ENCODE data around the gene NAA40. TPM values are rescaled to one million over a fixed set of nuclear protein-coding genes. Genes with fewer than 3 reads are reported as not detected.
A peak's percentile ranks its signal among the peaks of the same experiment; 100 is the strongest.

The NAA40 gene
- total and polyA plus RNA-seq, 10 of the 15 experiments (the other 5 are each of a cell fraction or from before 2014, with no cell fraction given), result 4.8 to 31.6 (median 22.2) TPM

- TF ChIP-seq, protein P1, sequence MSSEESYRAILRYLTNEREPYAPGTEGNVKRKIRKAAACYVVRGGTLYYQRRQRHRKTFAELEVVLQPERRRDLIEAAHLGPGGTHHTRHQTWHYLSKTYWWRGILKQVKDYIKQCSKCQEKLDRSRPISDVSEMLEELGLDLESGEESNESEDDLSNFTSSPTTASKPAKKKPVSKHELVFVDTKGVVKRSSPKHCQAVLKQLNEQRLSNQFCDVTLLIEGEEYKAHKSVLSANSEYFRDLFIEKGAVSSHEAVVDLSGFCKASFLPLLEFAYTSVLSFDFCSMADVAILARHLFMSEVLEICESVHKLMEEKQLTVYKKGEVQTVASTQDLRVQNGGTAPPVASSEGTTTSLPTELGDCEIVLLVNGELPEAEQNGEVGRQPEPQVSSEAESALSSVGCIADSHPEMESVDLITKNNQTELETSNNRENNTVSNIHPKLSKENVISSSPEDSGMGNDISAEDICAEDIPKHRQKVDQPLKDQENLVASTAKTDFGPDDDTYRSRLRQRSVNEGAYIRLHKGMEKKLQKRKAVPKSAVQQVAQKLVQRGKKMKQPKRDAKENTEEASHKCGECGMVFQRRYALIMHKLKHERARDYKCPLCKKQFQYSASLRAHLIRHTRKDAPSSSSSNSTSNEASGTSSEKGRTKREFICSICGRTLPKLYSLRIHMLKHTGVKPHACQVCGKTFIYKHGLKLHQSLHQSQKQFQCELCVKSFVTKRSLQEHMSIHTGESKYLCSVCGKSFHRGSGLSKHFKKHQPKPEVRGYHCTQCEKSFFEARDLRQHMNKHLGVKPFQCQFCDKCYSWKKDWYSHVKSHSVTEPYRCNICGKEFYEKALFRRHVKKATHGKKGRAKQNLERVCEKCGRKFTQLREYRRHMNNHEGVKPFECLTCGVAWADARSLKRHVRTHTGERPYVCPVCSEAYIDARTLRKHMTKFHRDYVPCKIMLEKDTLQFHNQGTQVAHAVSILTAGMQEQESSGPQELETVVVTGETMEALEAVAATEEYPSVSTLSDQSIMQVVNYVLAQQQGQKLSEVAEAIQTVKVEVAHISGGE (CRISPR knock-in tag; IDR thresholded peaks at IDR 0.05), result no peak
- TF ChIP-seq PAX8 (IDR thresholded peaks at IDR 0.05) (no peak), RUNX3 (IDR thresholded peaks at IDR 0.05; ENCODE audit: low read length) (no peak), IKZF2 (IDR thresholded peaks at IDR 0.05) (no peak), ZNF622 (IDR thresholded peaks at IDR 0.05) (no peak), POLR2A (IDR thresholded peaks at IDR 0.05; ENCODE audit: low read depth, low read length) (no peak), ETV6 (conservative IDR thresholded peaks at IDR 0.05 in 1 of 2, IDR thresholded peaks at IDR 0.05 in 1 of 2; ENCODE audit: borderline replicate concordance in 1 of 2, low read depth in 1 of 2) (no peak), HCFC1 (IDR thresholded peaks at IDR 0.05; ENCODE audit: low read length) (no peak)
These were observed 13.8 kb downstream of the NAA40 start (continued) for GRCh38 chr11:63952570-63952969.

DNA sequence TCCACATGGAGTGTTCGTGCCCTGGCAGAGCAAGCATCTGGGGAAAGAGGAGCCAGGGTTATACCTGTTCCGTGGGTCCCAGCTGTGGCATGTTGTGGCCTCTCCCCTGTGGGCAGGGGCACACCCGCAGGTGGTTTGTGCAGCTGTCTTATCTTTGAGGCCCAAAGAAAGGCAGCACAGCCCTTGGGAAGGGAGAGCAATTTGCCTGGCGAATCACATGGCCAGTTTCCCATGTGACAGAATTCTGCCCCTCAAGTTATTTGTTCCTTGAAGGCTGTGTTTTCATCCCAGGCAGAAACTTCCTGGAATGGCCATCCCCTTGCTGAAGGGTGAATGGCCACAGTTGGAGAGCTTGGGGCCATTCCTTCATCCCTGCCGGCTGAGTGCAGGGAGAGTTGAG is 19.2 kb downstream of the NAA40 start:
- CTCF ChIA-PET, result interaction anchor here (0.6 to 1.9 kb wide), 4 partner anchors 11 to 1072 kb away, joined by 3 to 7 read pairs (median 4); no protein-coding TSS in a partner anchor
- peaks cover 17 to 27% of the 10 kb centered on the region in 2 experiments for H3K36me3 ChIP-seq (ENCODE audit: control insufficient read depth in 2 of 2, insufficient read depth in 2 of 2, low read length in 1 of 2)
- intact Hi-C loops (cut with micrococcal nuclease; ENCODE audit: unreplicated experiment), result no loop called here

More for the DNA sequence above, 19.2 kb downstream of the NAA40 start:
- Histone ChIP-seq H3K4me1 (ENCODE audit: control insufficient read depth, insufficient read depth, low read length) (peaks cover 12% of the 10 kb centered on the region), H3K4me2 (ENCODE audit: control insufficient read depth, insufficient read depth) (no peak overlapping the region), H3K27ac (ENCODE audit: control insufficient read depth, insufficient read depth) (no peak overlapping the region), H3K9ac (ENCODE audit: control insufficient read depth, insufficient read depth, low read length) (no peak overlapping the region), H2AFZ (ENCODE audit: control insufficient read depth, low read depth, low read length) (no peak overlapping the region), H4K20me1 (ENCODE audit: control insufficient read depth, insufficient read depth) (no peaks in the 10 kb centered on the region), H3K27me3 (replicated peaks in 1 of 2; ENCODE audit: control insufficient read depth in 2 of 2, insufficient read depth in 2 of 2, low read length in 1 of 2) (no peaks in the 10 kb centered on the region), H3K9me3 (replicated peaks; ENCODE audit: control insufficient read depth, insufficient read depth, low read length) (no peaks in the 10 kb centered on the region), H3K4me3 (no peak overlapping the region), H3K79me2 (ENCODE audit: control insufficient read depth, insufficient read depth, low read length) (no peaks in the 10 kb centered on the region)
- WGBS (ENCODE audit: insufficient coverage, insufficient replicate concordance, low lambda C conversion rate, missing lambda C conversion rate), result 80% methylated on average over 5 of the region's 5 CpGs
- ChIA-PET SMC1A (ENCODE audit: uncharacterized antibody, unreplicated experiment) (interaction anchor here (0.9 kb wide), 2 partner anchors 9 to 155 kb away, joined by 3 read pairs; no protein-coding TSS in a partner anchor), POLR2A (no interaction called here), RAD21 (ENCODE audit: unreplicated experiment) (interaction anchor here (0.6 kb wide), 1 partner anchor 1034 kb away, joined by 3 read pairs; no protein-coding TSS in a partner anchor)
- ATAC-seq (no peak), DNase-seq (ENCODE audit: low read depth, low spot score) (no peak), FAIRE-seq (no peak)
- no peak for TF ChIP-seq MYB (IDR thresholded peaks at IDR 0.05; ENCODE audit: borderline replicate concordance, low read depth, low read length)
- TF ChIP-seq POLR2A (IDR thresholded peaks at IDR 0.05; ENCODE audit: low read depth, low read length), result 0 out of 2 replicates have a peak, but pooled peaks have one; percentile 13
- no peak for TF ChIP-seq CBFB (IDR thresholded peaks at IDR 0.05; ENCODE audit: low read depth)
- in situ Hi-C loops (cut with MboI), result no loop called here
- BruUV-seq (replicated peaks), result no TSS peak

Measured in GM12878 (cell line).